Coronary artery (tissue), 2 donors: ENCODE results near the gene FRAT1.

Experiments used
- DNase-seq: peaks from one replicate; pipeline ENCODE4 v3.0.0-alpha.2; 2017; ENCODE audit warnings: low spot score
- H3K27ac ChIP-seq, 2 donors: fragments of 200-600 bp; sonication (generic); one replicate each; pipeline ENCODE4 v1.5.1; 2016 to 2019
- H3K4me3 ChIP-seq: fragments of 200-600 bp; sonication (generic); 2 replicates; pipeline ENCODE4 v1.5.1; 2016; ENCODE audit warnings: mild to moderate bottlenecking, moderate library complexity
- CTCF ChIP-seq: fragments of 200-600 bp; sonication (generic); IDR thresholded peaks from one replicate; pipeline ENCODE4 v1.5.1; 2019; ENCODE audit warnings: antibody characterized with exemption

The FRAT1 gene

DNA sequence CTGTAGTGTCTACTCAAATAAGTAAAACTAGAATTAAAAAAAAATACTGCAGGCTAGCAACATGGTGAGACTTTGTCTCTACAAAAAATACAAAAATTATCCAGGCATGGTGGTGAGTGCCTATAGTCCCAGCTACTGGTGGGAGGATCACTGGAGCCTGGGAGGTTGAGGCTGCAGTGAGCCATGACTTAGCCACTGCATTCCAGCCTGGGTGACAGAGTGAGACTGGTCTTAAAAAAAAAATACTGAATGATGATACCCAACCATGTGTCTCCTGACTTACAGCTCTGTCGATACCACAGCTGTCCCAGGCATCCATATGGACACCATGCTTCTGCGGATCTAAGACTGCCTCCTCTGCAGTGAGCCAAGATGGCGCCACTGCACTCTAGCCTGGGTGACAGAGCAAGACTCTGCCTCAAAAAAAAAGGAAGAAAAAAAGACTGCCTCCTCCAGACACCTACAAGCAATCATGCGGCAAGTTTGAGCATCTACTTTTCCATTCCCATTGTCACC lies 7.9 kb upstream of the FRAT1 start:
- no peak for TF ChIP-seq CTCF
- no peak for DNase-seq
- Histone ChIP-seq H3K4me3 (no peak overlapping the region), H3K27ac (no peak overlapping the region)

DNA sequence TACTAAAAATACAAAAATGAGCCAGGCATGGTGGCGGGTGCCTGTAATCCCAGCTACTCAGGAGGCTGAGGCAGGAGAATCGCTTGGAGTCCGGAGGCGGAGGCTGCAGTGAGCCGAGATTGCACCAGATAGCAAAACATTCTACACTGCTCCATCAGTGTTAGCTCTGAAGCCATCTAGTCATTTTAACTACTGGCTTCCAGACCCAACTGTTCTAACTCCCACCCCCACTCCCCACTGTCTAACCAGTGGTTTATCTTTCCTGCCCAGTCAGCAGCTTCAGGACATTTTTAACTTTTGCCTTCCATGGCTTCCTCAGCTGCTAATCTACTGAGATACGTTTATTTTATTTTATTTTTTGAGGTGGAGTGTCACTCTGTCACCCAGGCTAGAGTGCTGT lies 6.2 kb upstream of the FRAT1 start:
- Histone ChIP-seq H3K4me3 (no peak overlapping the region), H3K27ac (no peak overlapping the region)
- TF ChIP-seq CTCF = no peak
- DNase-seq = no peak

GRCh38 chr10:97314671-97315070 lies 4.4 kb upstream of the FRAT1 start:
- TF ChIP-seq CTCF = no peak
- no peak overlapping the region for H3K27ac ChIP-seq
- DNase-seq = no peak
- no peak overlapping the region for H3K4me3 ChIP-seq

- H3K27ac ChIP-seq = peak overlapping the region; percentile 92
- DNase-seq = no peak
- no peak for TF ChIP-seq CTCF
- H3K4me3 ChIP-seq = peak overlapping the region; percentile 86
These were observed 804 bp downstream of the FRAT1 start for GRCh38 chr10:97319671-97320479.

DNA sequence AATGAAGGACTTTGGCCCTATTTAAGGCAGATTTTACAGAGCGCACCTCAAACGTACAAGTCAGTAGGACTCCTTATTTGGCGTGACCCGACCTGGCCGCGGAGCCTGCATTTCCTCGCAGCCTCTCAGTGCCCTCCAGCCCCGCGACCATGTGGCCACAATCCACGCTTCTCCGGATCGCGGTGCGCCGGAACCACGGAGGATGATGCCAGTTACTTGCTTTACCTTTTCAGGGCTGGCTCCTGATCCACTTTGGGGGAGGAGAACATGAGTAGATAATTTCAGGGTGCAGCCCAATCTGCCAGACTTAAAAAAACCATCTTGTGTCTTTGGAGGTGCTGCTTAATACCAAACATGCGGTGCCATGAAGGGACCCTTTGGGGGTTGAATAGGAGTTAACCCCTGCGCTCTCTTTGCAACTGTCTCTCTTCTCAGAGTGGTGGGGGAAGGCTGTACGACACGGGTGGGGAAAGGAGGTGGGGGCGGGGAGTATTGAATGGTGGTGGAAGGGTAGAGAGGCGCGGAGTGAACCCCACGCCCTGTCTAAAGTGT lies 1.5 kb downstream of the FRAT1 start:
- Histone ChIP-seq H3K4me3 (peak overlapping the region; percentile 86), H3K27ac (peak overlapping the region; percentile 15 to 92)
- DNase-seq = no peak
- TF ChIP-seq CTCF = no peak

- TF ChIP-seq CTCF = no peak
- no peak for DNase-seq
- Histone ChIP-seq H3K4me3 (peak overlapping the region; percentile 86), H3K27ac (peak overlapping the region in 1 of 2 donors; percentile 92)
These were observed 2.1 kb downstream of the FRAT1 start for GRCh38 chr10:97321032-97321803.
